HG03469 (cell line): Measurements from ENCODE around the gene IL25.

Experiments
- ATAC-seq: cut with Tn5 transposase; IDR thresholded peaks from one replicate; pipeline ENCODE4 v1.9.1; 2021; ENCODE audit warnings: mild to moderate bottlenecking, moderate library complexity, moderate number of reproducible peaks; ENCODE audit not compliant: unreplicated experiment

The IL25 gene

DNA sequence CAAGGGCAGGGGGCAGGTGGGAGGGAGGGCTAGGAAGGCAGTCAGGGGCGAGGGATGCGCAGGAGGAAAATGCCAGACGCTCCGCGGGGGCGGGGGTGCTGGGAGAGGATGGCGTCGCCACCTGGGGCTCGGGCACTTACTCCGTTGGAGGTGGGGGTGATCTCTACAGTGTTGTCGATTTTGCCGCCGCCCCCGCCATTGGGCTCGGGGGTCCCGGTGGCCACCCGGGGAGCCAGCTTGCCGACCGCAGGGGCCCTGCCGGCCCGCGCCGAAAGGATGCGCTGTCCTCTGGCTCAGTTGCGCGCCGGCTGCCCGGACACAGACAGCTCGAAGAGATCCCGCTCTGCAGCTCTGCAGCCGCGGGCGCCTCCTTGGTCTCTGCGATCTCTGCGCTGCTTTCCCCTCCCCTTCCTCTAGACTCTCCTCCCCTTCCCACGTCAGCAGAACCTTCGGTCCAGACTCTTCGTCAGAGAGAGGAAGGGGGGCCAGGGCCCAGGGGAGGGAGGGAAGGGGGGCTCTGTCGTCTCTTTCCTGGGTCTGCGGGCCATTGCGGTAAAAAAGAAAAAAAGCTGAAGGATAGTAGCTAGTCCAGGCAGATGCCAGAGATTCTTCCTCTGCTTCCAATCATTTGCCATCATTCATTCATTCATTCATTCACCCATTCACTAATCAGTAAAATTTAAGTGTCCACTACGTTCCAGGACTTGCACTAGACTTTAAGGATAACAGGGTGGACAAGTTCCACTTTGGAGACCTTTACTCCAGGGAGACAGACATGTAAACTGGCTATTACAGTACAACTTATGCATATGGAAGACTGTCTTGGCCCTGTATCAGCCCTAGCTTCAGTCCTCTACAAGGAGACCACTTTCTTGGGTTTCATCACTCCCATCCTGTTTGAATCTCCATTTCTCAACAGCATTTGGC, 19.8 kb upstream of the IL25 start, which contains the start of gene SLC22A17:
TSS of gene SLC22A17 (minus strand) at position 382 of the 927 bp plus-strand sequence.
- no peak for ATAC-seq

DNA sequence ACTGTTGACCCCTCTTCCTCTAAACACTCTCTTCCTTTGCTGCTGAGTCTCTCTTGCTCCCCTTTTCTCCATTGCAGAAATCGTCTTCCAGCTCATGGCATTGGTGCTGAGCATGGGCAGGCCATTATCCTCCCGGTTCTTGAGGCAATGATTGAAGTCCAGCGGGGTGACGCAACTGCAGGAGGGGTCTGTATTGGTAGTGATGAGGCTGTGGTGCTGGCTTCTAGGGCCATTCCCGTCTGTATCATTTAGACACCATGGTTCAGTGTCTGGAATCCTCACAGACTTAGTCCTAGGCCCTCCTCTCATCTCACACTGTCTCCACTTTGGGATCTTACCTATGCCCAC, 19.2 kb upstream of the IL25 start:
- no peak for ATAC-seq

DNA sequence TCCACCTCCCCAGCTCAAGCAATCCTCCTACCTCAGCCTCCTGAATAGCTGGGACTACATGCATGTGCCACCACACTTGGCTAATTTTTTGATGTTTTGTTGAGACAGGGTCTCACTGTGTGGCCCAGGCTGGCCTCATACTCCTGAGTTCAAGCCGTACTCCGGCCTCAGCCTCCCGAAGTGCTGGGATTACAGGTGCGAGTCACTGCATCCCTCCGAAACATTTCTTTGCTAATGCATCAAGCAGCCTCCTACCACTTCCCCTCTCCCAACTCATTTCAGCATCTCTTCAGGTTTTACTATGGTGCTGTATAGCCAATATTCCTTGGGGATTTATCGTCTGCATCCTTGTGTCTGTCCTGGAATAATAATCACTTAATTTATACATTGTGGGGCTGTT, 17.6 kb upstream of the IL25 start:
- ATAC-seq, result no peak

DNA sequence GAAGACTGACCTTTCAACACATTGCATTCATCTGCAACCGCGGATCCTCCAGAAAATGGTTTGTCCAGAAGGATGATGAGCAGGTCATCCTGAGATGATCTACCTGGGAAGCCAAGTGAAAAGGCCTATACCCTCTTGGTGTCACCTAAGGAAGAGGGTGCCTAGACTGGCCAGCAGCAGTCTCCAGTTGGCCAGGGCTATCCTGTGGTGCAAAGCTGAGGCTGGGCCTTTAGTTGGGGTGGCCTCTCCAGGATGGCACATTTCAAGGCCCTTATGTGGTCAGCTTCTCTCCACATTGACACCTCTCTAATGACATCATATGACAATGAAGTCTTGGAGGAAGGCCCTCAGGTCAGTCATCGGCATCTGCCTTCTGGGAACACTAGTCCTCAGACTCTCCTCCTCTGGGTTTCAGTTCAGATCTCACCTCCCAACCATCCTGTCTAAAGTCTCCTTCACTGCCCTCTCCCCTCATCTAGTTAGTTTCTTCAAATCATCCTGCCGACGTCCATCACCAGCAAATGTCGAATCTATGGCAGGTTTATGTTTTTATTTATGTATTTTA, 16.7 kb upstream of the IL25 start:
- ATAC-seq, result no peak

DNA sequence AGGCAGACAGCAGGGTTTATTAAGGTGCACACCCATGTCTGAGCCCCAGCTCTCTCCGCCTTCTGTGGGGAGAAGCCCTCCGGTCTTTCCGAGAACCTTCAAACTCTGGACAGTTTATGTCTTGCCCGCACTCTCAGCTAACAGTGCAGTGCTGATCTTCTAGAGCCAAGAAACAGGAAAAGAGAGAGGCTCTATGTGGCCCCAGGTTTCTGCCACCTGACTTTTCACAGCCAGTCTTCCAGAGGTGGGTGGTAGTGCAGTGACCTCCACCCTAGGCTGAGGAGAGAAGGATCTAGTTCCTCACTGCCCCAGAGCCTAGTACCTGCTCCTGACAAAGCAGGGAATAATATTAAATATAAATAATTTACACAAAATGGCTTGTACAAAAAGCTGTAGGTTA, 15.9 kb upstream of the IL25 start:
- ATAC-seq, result no peak

DNA sequence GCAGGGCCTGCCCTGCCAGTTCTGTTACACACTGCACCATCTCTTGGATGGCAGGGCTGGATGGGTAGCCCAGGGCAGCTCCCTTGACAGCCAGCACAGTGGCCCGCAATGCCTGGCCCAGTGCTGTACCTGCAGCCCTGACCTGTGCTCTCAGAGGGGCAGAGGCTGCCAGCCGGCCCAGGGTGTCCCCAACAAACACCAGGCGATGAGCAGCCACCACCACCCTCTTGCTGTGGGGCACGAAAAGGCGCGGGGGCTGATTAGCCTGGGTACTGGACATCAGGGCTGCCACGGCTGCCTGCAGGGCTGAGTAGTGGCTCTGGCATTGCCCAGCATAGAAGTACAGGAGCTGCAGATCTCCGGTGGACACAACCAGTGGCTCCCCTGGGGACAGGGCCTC, 15.3 kb upstream of the IL25 start:
- ATAC-seq, result no peak

DNA sequence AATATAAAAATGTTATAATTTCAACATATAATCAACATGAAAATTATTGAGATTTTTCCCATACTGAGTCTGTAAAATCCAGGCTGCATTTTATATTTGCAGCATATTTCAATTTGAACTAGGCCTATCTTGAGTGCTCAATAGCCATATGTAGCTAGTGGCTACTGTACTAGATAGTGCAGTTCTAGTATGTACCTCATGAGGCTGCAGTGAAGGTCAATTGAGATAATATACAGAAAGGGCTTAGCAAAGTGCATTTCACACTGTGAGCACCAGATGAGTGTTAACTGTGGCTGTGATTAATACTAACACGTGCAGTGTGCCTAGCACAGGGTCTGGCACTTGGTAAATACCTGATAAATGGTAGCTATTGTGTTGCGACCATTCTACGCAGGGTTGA, 14.6 kb upstream of the IL25 start:
- no peak for ATAC-seq

DNA sequence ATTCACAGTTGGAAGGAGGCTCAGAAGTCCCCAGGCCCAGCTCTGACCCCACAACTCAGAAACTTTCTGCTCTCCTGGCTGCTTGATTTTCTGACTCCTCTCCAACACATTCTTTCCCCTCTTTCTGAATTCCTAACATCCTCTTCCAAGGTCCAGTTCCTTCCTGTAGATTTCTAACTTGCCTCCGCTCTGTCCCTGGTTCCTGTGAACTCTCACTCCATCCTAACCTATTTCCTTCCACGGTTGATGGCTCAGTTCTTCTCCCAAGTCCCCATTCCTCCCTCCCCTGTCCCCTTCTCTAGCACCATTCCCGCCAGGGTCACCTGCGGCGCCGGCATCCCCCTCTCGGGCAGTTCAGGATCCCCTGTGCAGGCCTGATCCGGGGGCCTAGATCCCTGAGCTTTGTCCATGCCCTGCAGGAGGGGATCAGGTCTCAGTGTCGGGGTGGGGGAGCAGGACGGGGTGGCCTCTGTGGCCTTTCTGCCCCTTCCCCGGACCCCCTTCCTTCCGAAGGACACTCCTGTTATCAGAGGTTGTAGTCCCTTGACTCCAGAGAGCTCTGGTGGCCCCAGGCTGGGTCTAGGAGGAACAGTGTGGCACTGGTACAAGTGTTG, 13.9 kb upstream of the IL25 start:
- no peak for ATAC-seq

DNA sequence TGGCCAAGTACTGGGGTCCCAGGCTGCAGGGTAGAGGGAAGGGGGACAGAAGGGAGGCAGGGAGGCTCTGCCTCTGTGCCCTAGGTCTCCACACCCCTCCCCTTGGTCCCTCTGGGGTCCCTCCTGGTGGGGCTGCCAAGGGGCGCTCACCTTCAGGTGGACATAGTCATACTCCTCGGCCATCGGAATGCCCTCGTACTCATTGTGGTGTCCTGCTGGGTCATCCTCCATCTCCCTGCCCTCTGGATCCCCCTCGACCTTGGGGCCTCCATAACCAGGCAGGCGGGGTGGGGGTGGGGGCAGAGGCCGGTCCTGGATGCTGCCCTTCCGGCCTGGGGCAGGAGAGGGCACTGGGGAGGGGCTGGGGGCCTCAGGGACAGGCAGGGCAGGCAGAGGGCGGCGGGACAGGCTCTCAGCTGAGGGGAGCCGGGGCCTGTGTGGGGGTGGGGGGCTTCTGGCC, 13.4 kb upstream of the IL25 start:
- no peak for ATAC-seq

DNA sequence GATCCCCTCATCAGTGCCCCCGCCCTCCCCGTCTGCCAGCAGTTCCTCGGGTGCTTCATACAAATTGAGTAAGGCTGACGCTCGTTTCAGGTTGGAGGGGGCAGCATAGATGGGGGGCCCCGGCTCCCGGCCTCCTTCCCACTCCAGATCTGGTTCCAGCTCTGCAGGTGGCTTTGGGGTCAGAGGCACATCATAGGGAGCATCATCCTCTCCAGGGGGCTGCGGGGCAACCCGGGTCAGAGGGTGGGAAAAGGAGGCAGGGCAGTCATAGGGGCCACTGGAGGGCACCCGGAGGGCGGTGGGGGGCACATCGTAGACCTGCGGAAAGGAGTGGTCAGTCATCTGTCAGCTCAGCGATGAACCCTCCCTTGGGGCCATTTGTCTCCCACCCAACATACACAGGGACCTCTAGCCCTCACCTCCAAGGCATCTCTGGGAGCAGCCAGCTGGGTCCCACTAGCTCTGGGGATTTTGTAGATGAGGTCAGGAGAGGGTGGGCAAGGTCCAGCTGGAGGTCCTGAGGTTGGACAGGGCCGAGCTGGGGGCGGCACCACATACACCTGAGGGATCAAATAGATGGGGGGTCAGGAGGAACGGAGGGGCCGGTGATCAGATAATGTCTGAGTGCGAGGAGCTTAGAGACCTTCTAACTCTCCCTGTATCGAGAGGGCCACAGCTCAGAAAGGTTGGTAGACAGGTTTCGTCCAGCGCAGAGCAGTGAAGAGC, 12.7 kb upstream of the IL25 start:
- no peak for ATAC-seq

DNA sequence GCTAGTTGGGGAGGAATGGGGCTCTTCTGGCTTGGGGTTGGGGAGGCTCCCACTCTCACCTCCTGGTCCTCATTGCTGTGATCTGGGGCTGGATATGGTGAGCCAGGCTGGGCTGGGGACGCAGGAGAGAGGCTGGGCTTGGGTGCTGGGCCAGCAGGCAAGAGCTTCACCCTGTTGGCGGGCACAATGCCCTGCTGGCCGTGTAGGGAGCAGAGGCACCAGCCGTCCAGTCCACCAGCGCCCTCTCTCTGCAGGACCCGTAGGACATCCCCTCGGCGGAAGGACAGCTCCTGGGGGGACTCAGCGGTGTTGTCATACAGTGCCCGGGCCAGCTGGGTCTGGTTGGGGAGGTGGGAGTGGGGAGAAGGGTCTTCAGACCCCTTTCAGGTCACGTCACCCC, 12.1 kb upstream of the IL25 start:
- no peak for ATAC-seq

DNA sequence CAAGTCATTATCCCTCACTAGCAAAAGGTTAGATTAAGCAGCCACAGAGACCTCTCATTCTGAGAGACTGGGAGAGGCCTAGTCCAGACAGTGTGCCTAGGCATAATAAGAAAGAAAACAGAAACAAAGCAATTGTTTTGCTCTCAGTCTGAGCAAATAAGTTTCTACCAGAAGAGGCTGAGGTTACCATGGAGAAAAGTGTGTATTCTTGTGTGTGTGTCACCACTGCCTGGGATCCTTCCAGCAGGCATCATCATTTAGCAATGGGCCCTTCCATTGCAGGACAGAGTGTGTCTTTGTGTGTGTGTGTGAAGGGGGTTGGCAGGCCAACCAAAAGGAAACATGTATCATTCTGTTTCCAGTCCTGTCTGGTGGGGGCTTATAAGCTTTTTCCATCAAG, 11.3 kb upstream of the IL25 start:
- no peak for ATAC-seq

DNA sequence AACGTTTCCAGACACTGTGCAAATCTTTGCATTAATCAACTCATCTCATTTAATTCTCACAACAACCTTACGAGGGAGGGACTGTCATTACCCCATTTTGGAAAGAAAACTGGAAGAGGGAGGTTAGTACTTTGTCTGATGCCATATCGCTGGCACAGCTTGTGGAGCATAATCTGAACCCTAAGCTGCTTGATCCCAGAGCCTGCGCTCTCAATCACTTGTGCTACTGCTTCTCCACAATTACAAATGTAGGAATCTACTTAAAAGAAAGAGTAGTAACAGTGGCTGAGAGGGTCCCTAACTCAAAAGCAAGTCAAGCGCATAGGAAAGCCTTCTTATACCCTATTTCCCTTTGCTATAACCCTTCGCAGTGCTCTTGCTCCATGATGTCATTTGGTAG, 10.8 kb upstream of the IL25 start:
- no peak for ATAC-seq

DNA sequence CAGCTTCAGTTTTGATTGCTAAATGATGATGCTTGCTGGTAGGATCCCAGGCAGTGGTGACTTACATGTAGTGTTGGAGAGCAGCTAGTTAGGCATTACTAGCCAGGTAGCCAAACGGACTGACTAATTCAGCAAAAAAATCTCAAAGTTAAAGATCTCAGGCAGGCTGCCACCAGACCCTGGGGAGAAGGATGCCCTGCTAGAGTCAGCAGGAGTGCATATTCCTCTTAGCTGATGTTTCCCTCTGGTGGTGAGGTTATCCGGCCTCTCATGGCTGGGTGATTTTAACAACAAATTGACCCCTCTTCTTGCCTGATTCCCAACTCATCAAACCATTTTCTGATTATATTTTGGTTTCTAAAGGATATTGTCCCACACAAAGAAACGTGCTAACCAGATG, 10.4 kb upstream of the IL25 start:
- ATAC-seq, result no peak

DNA sequence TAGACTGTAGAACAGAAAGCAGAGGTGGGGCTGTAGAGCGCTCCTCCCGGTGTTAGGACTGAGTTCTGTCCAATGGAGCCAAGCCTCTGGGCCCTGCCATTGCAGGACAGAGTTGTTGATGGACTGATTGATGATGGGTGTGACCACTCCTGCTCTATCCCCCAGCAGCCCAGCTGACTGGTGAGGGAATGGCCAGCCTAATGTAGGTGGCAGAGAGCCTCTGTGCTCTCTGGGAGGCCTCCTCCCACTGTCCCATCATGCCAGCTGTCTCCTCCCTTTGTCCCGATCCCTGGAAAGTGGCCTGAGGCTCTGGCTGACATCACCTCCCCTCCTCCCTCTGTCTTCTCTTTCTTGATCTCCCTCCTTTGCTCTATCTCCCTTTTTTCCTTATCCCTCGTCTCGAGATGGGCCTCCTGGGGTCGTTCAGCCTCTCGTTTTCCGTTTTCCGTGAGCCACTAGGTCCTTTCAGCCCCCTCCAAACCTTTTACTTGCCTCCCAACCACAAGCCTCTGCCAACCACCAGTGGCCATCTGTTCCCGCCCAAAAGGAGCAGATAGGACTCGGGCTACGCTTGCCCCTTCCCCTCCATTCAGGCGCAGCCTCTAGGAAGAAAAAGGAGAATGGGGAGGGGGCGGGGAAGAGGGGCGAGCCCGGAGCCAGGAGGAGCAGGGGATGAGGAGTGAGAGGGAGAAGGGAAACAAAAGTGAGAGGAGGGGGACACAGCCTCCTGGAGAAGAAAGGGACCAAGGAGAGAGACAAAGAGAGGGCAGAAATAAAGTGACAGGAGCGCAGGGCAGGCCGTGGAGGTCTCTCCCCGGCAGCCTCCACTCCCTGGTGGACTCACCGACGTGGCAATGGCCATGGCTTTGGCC, 8.2 kb upstream of the IL25 start:
- ATAC-seq, result no peak

DNA sequence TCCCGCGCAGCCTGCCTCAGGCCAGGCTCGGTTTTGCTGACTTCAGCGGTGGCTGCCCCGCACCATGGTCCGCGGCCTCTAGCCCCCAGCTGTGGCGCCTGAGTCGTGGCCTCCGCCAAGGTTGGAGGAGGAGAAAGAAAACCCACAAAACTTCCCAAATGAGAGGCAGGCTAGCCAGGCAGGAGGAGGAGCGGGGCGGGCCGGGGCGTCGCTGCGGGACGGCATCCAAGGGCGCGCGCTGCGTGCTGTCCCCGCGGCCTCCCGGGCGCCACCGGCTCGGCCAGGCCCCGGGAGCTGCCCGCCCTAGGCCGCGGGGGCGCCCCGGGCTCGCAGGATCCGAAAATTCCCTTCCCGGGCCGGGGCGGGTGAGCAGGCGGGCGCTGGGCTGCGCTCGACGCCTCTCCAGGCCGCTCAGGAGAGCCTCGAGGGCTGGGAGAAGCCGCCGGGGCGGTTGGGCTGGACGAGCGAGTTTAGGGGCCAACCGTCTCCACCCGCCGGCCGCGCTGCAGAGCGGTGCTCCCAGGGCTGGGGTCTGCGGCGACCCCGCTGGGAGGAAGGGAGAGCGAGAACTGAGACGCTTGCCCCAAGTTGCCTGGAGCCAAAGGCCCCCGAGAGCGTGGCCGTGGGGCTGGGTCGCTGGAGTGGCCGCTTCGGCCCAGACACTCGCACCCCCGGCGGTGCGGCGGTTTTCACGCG, 7.4 kb upstream of the IL25 start, which contains the start of gene EFS:
TSS of gene EFS (minus strand) at position 137 of the 696 bp plus-strand sequence. CDS start 147 bp downstream, outside the sequence.
- no peak for ATAC-seq

DNA sequence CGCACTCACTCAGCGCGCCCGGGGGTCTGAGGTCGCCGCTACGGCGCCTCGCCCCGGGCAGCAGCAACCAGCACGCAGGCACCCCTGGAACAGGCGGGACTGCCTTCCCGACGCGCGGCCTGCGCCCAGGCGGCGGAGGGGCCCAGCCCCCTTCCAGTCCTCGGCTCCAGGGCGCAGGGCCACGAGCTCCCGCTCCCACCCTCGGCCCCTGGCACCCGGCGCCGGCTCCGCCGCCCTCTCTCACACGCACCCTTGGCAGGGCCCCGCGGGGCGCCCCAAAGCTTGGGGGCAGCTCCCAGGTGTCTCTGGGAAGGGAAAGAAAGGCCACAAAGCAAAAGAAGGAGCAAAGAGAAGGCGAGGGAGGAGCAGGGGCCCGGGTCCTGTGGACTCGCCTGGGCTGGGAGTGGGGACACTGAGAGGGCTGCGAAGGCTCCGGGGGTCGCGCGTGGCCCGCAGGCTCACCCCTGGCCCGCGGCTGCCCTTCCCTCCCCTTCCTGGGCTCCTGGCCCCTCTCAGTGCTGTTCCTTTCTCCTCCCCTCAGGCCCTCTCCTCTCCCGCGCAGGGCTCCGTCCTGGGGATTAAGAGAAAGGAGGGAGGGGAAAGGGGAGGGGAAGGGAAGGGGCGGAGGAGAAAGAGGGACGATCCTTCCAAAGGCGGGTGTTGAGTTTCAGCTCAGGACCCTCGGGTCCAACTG, 6.7 kb upstream of the IL25 start:
- no peak for ATAC-seq

DNA sequence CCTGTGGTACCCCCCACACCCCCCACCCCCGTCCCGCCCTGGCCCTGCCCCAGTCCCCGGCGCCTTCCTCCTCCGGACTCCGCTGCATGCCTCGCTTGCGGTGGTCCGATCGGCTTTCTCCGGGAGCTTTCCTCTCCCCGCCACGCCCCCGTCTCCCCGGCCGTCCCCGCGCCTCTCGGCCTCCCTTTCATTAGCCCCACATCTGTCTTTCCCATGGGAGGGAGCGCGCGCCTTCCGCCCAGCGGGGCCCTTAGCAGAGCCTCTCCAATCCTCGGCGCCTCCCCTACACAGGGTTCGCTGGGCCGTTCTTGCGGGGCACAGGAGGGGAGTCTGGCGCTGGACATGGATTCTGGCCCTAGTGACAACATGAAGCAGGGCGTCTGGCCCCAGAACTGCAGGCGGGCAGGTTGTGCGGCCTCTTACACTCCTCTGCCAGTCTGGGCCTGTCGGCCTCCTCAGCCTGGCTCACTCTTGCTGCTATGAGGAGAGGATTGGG, 6.1 kb upstream of the IL25 start:
- ATAC-seq, result no peak

DNA sequence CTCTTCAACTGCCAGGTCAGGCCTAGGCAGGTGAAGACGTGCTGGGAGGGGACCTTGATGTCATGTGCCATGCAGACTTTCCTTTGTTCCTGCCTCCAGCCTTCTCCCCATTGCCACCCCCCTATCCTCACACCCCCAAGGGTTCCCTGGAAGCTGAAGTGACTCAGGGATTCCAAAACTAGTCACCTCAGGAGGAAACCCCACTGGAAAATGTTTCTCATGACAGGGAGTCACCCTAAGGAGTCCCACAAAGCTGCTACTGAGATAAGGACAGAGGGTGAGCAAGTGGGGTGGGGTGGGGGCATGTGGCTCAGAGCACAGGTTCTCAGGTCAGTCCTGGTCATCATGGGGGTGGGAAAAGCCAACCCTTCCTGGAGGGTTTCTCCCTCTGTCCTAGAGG, 2.4 kb upstream of the IL25 start:
- ATAC-seq, result no peak
